ENCODE measurements around the gene SLC44A3. TPM values are rescaled to one million over a fixed set of nuclear protein-coding genes. Genes with fewer than 3 reads are reported as not detected.

SLC44A3 gene
- total RNA-seq, 4 donors from 2014 or later = 0.63 to 1.7 (median 0.83) TPM

Other genes with a start within 250 kb of the SLC44A3 start
- 100 to 1,000 TPM; 140 to 268 (median 194) TPM for gene CNN3, start 106.8 kb downstream of the SLC44A3 start, total RNA-seq